H1 (cell line): ENCODE results near the gene NAA38. TPM values are rescaled to one million over a fixed set of nuclear protein-coding genes. Genes with fewer than 3 reads are reported as not detected.

Source experiments
- CTCF ChIA-PET: fragments of 300-600 bp; sonication (Branson Sonifier 250); formaldehyde crosslinking; loops from one replicate; lab custom pipeline; 2021; ENCODE audit not compliant: partially characterized antibody; lab: Charles Lee
- POLR2A ChIA-PET: fragments of 300-600 bp; sonication (Branson Sonifier 250); formaldehyde crosslinking; loops from one replicate; lab custom pipeline; 2021; ENCODE audit warnings: inconsistent platforms; ENCODE audit not compliant: partially characterized antibody; lab: Charles Lee
- DNase-seq, 2 experiments: peaks; one replicate each; pipeline versions ENCODE4 v3.0.0 to v3.0.0-alpha.2; 2010 to 2022; ENCODE audit warnings: low spot score in 2 of 2, low read depth in 1 of 2, mixed read lengths in 1 of 2
- FAIRE-seq: peaks from 2 replicates; lab custom pipeline; 2011; peaks lifted over from hg19 to GRCh38; lab: Jason Lieb, UNC
- H2AFZ ChIP-seq: 2 replicates; pipeline ENCODE4 v1.8.1; 2012; ENCODE audit warnings: low read length, inconsistent platforms
- H2AK5ac ChIP-seq: 2 replicates; pipeline ENCODE4 v1.6.1; 2013; ENCODE audit warnings: low read depth, low read length
- H2BK120ac ChIP-seq: replicated peaks from 2 replicates; pipeline ENCODE3; 2013; ENCODE audit warnings: low read depth, low read length, inconsistent platforms
- H2BK12ac ChIP-seq: 2 replicates; pipeline ENCODE4 v1.6.1; 2013; ENCODE audit warnings: low read depth, low read length
- H2BK15ac ChIP-seq: 2 replicates; pipeline ENCODE4 v1.6.1; 2013; ENCODE audit warnings: low read length
- H2BK20ac ChIP-seq: 2 replicates; pipeline ENCODE4 v1.6.1; 2013; ENCODE audit warnings: low read length
- H2BK5ac ChIP-seq: 2 replicates; pipeline ENCODE4 v1.6.1; 2013; ENCODE audit warnings: low read depth, low read length
- H3K14ac ChIP-seq: 2 replicates; pipeline ENCODE4 v1.6.1; 2013; ENCODE audit warnings: inconsistent platforms; ENCODE audit not compliant: insufficient read length
- H3K18ac ChIP-seq: 2 replicates; pipeline ENCODE4 v1.6.1; 2013; ENCODE audit warnings: low read length; ENCODE audit errors: extremely low read depth
- H3K23ac ChIP-seq: 2 replicates; pipeline ENCODE4 v1.6.1; 2013; ENCODE audit warnings: inconsistent platforms; ENCODE audit not compliant: insufficient read length
- H3K23me2 ChIP-seq: 2 replicates; pipeline ENCODE4 v1.6.1; 2013; ENCODE audit warnings: low read depth, low read length
- H3K27ac ChIP-seq: 2 replicates; pipeline ENCODE4 v1.6.1; 2011; ENCODE audit warnings: low read depth, low read length, inconsistent platforms
- H3K27me3 ChIP-seq, 4 experiments: replicated peaks in 1 of 4; 1 replicate in 1 of 4; 2 replicates in 3 of 4; pipeline versions ENCODE4 v1.6.1 to v1.8.1; 2011 to 2013; ENCODE audit warnings: low read length in 3 of 4, mild to moderate bottlenecking in 3 of 4, inconsistent platforms in 2 of 4, mixed read lengths in 2 of 4, moderate library complexity in 1 of 4; ENCODE audit not compliant: control insufficient read depth in 3 of 4, insufficient read depth in 3 of 4; ENCODE audit errors: extremely low read depth in 1 of 4
- H3K36me3 ChIP-seq, 4 experiments: 2 replicates each; pipeline versions ENCODE4 v1.6.1 to v1.8.1; 2011 to 2013; ENCODE audit warnings: mild to moderate bottlenecking in 4 of 4, low read length in 3 of 4, moderate library complexity in 2 of 4, control low read depth in 1 of 4, inconsistent platforms in 1 of 4; ENCODE audit not compliant: insufficient read depth in 4 of 4, control insufficient read depth in 2 of 4
- H3K4ac ChIP-seq: replicated peaks from 2 replicates; pipeline ENCODE3; 2013; ENCODE audit warnings: low read length, low read depth, mixed read lengths, inconsistent platforms; ENCODE audit not compliant: insufficient read length
- H3K4me1 ChIP-seq, 4 experiments: replicated peaks in 1 of 4; 1 replicate in 1 of 4; 2 replicates in 3 of 4; pipeline versions ENCODE4 v1.6.1 to v1.8.1; 2011 to 2013; ENCODE audit warnings: low read length in 3 of 4, inconsistent platforms in 2 of 4, mixed read lengths in 1 of 4; ENCODE audit not compliant: insufficient read depth in 4 of 4, control insufficient read depth in 3 of 4
- H3K4me2 ChIP-seq, 2 experiments: 2 replicates each; pipeline versions ENCODE4 v1.6.1 to v1.8.1; 2011 to 2013; ENCODE audit warnings: low read depth in 2 of 2, low read length in 2 of 2, control low read depth in 1 of 2, inconsistent platforms in 1 of 2, mild to moderate bottlenecking in 1 of 2; ENCODE audit not compliant: insufficient read depth in 1 of 2
- H3K4me3 ChIP-seq, 4 experiments: fragments of 200-600, 300-600 bp in 1 of 4; sonication (generic), shearing (Covaris generic), sonication (Bioruptor Twin) in 1 of 4; 2 replicates each; pipeline versions ENCODE4 v1.5.1 to v1.8.1; 2011 to 2016; ENCODE audit warnings: low read length in 4 of 4, low read depth in 3 of 4, control low read depth in 2 of 4, inconsistent platforms in 2 of 4, mild to moderate bottlenecking in 2 of 4, mixed read lengths in 1 of 4, moderate library complexity in 1 of 4; ENCODE audit not compliant: insufficient read depth in 2 of 4; ENCODE audit errors: extremely low read depth in 1 of 4
- H3K56ac ChIP-seq: replicated peaks from 2 replicates; pipeline ENCODE3; 2013; ENCODE audit warnings: low read depth, mild to moderate bottlenecking, mixed read lengths, low read length, inconsistent platforms; ENCODE audit not compliant: insufficient read length
- H3K79me1 ChIP-seq: 2 replicates; pipeline ENCODE4 v1.6.1; 2013; ENCODE audit warnings: low read depth, low read length, control low read depth
- H3K79me2 ChIP-seq, 2 experiments: 2 replicates each; pipeline versions ENCODE4 v1.6.1 to v1.8.1; 2012 to 2013; ENCODE audit warnings: low read length in 2 of 2, mild to moderate bottlenecking in 2 of 2, inconsistent platforms in 1 of 2; ENCODE audit not compliant: insufficient read depth in 2 of 2, control insufficient read depth in 1 of 2
- H3K9ac ChIP-seq, 4 experiments: replicated peaks in 1 of 4; 1 replicate in 1 of 4; 2 replicates in 3 of 4; pipeline versions ENCODE4 v1.6.1 to v1.8.1; 2011 to 2013; ENCODE audit warnings: low read depth in 3 of 4, low read length in 3 of 4, control low read depth in 2 of 4, mild to moderate bottlenecking in 2 of 4, moderate library complexity in 2 of 4, inconsistent platforms in 1 of 4; ENCODE audit errors: extremely low read depth in 1 of 4
- H3K9me3 ChIP-seq, 2 experiments: 2 replicates each; pipeline versions ENCODE4 v1.6.1 to v1.8.1; 2012 to 2013; ENCODE audit warnings: mild to moderate bottlenecking in 2 of 2, moderate library complexity in 2 of 2, control low read depth in 1 of 2, inconsistent platforms in 1 of 2, low read depth in 1 of 2, low read length in 1 of 2, mixed read lengths in 1 of 2; ENCODE audit not compliant: insufficient read depth in 2 of 2
- H4K20me1 ChIP-seq, 2 experiments: replicated peaks in 1 of 2; 2 replicates each; pipeline versions ENCODE3 to v1.8.1; 2011 to 2013; ENCODE audit warnings: inconsistent platforms in 2 of 2, low read length in 2 of 2, mild to moderate bottlenecking in 1 of 2; ENCODE audit not compliant: insufficient read depth in 2 of 2, control insufficient read depth in 1 of 2
- H4K5ac ChIP-seq: 2 replicates; pipeline ENCODE4 v1.6.1; 2013; ENCODE audit warnings: low read length, low read depth, mixed read lengths, inconsistent platforms; ENCODE audit not compliant: insufficient read length
- H4K8ac ChIP-seq: 2 replicates; pipeline ENCODE4 v1.8.0; 2013; ENCODE audit warnings: mild to moderate bottlenecking, moderate library complexity, low read length, inconsistent platforms; ENCODE audit not compliant: insufficient read depth; ENCODE audit errors: extremely low read depth
- H4K91ac ChIP-seq: replicated peaks from 2 replicates; pipeline ENCODE3; 2013; ENCODE audit warnings: low read length, mixed read lengths, inconsistent platforms; ENCODE audit not compliant: insufficient read length
- BACH1 ChIP-seq: IDR thresholded peaks from 2 replicates; pipeline ENCODE4 v1.6.1; 2012; ENCODE audit warnings: low read length, improper control_type of control experiment
- CBX8 ChIP-seq: fragments of 300-800, 300-1000 bp; sonication (generic); IDR thresholded peaks from 2 replicates; pipeline ENCODE4 v1.7.1; 2016; ENCODE audit warnings: low read depth, low read length, borderline replicate concordance
- EZH2 ChIP-seq: fragments of 200-600 bp; sonication (generic); IDR thresholded peaks from 2 replicates; pipeline ENCODE4 v1.7.1; 2012; ENCODE audit warnings: low read depth, mild to moderate bottlenecking, moderate library complexity, low read length, inconsistent platforms; ENCODE audit not compliant: severe bottlenecking
- FOSL1 ChIP-seq: IDR thresholded peaks from 2 replicates; pipeline ENCODE4 v1.6.1; 2011; ENCODE audit warnings: mild to moderate bottlenecking, low read depth, low read length, moderate library complexity; ENCODE audit not compliant: insufficient read depth
- HDAC2 ChIP-seq, 2 experiments: fragments of 300-600 bp in 1 of 2; sonication (generic) in 1 of 2; IDR thresholded peaks; 2 replicates each; pipeline ENCODE4 v1.6.1; 2011 to 2012; ENCODE audit warnings: low read depth in 2 of 2, low read length in 2 of 2, mild to moderate bottlenecking in 2 of 2, moderate library complexity in 2 of 2, borderline replicate concordance in 1 of 2, inconsistent platforms in 1 of 2
- KDM1A ChIP-seq: fragments of 200-600, 300-600 bp; sonication (generic); IDR thresholded peaks from 2 replicates; pipeline ENCODE4 v1.7.1; 2016; ENCODE audit warnings: mild to moderate bottlenecking, low read length, borderline replicate concordance
- NANOG ChIP-seq: IDR thresholded peaks from 2 replicates; pipeline ENCODE4 v1.6.1; 2011; ENCODE audit warnings: low read length, low read depth, mild to moderate bottlenecking, inconsistent platforms; ENCODE audit not compliant: insufficient read depth, poor library complexity, severe bottlenecking
- RBBP5 ChIP-seq: IDR thresholded peaks from 2 replicates; pipeline ENCODE4 v1.7.1; 2012; ENCODE audit warnings: low read depth, mild to moderate bottlenecking, inconsistent platforms, low read length, moderate library complexity, borderline replicate concordance
- SIX5 ChIP-seq: IDR thresholded peaks from 2 replicates; pipeline ENCODE4 v1.6.1; 2011; ENCODE audit warnings: mild to moderate bottlenecking, low read depth, low read length
- SP2 ChIP-seq: IDR thresholded peaks from 2 replicates; pipeline ENCODE4 v1.6.1; 2012; ENCODE audit warnings: mild to moderate bottlenecking, low read length, inconsistent platforms
- SRF ChIP-seq: IDR thresholded peaks from 2 replicates; pipeline ENCODE4 v1.6.1; 2011; ENCODE audit warnings: mild to moderate bottlenecking, low read depth, low read length, moderate library complexity
- WGBS, 2 experiments: shearing (Covaris generic) in 1 of 2; methylation state at CpG; one replicate each; pipeline versions ENCODE4 v1.1.6 to v1.1.7; 2013 to 2015; ENCODE audit warnings: low lambda C conversion rate in 2 of 2, mixed read lengths in 2 of 2, inconsistent platforms in 1 of 2, low coverage in 1 of 2, missing lambda C conversion rate in 1 of 2; ENCODE audit not compliant: insufficient replicate concordance in 2 of 2, insufficient coverage in 1 of 2, insufficient read length in 1 of 2; ENCODE audit errors: extremely low coverage in 1 of 2, missing lambda C conversion rate in 1 of 2; 5-methylcytosine and 5-hydroxymethylcytosine counted together
- polyA plus RNA-seq, 7 experiments: library from polyadenylated mRNA; depleted of rRNA in 3 of 7; stranded (reverse) in 5 of 7; unstranded in 2 of 7; fragments of >200 nt in 5 of 7; fragments of 200-250 nt in 2 of 7; gene quantifications; 1 replicate in 5 of 7; 2 replicates in 1 of 7; 4 replicates in 1 of 7; pipeline versions ENCODE4 v1.2.1 to v1.2.3, GENCODE V29; 2011 to 2013; ENCODE audit warnings: missing spikeins in 2 of 7, mixed read lengths in 2 of 7
- total RNA-seq: library from RNA; stranded (reverse); fragmentation: NEBNext Ultra II Directional; extraction: Animal tissue kit (Norgen Biotek cat#: 25700); gene quantifications from 2 replicates; pipeline ENCODE4 v1.2.1, GENCODE V29; 2021
- TF ChIP-seq, protein P1 (sequence below): IDR thresholded peaks from 2 replicates; pipeline ENCODE4 v1.6.1; 2012; ENCODE audit warnings: inconsistent platforms

The NAA38 gene
- total and polyA plus RNA-seq, 2 of the 8 experiments (the other 6 are each of a cell fraction or from before 2014, with no cell fraction given) = 30.2 to 109 TPM

DNA sequence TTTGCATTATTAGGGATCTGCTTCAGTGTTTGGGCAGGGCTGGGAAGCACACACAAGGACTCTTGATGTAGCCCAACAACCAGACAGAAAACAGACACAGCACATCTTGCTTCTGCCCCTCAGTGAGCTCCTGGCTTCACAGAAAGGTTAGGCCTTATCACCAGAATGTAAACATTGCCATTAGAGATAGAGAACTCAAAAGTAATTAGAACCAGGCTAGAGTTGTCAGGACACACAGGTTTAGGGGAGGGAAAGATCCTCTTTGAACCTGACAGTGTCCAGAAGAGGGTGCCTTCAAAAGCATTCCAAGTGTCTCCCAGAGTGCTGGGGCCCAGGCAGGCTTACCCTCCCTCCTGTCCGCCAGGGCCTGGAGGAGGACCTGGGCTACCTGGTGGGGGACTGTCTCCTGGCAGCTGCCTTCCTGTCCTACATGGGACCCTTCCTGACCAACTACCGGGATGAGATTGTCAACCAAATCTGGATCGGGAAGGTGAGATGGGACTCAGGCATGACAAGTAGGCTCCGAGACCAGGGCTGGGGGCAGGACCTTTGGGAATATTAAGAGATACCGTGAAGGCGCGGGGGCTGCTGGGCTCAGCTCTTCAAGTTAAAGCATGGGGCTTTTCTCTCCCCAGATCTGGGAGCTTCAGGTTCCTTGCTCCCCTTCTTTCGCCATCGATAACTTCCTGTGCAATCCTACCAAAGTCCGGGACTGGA is 40.3 kb downstream of the NAA38 start:
- H3K9ac ChIP-seq = no peak overlapping the region
- FAIRE-seq = no peak
- H4K20me1 ChIP-seq = no peaks in the 10 kb centered on the region
- no peak overlapping the region for H2BK12ac ChIP-seq
- no peak overlapping the region for H2BK5ac ChIP-seq
- no peak overlapping the region for H2BK15ac ChIP-seq
- no peak overlapping the region for H3K4ac ChIP-seq
- H3K27me3 ChIP-seq = no peaks in the 10 kb centered on the region; a peak in 1 of 7 replicates
- H3K14ac ChIP-seq = no peak overlapping the region
- H3K27ac ChIP-seq = no peak overlapping the region
- H3K23ac ChIP-seq = no peak overlapping the region
- POLR2A ChIA-PET = interaction anchor here (1.3 kb wide), 1 partner anchor 53 kb away, joined by 3 read pairs; no protein-coding TSS in a partner anchor
- H3K4me1 ChIP-seq = no peaks in the 10 kb centered on the region; a peak in 1 of 7 replicates
- no peaks in the 10 kb centered on the region for H3K36me3 ChIP-seq
- no peak overlapping the region for H2BK20ac ChIP-seq
- no peaks in the 10 kb centered on the region for H3K9me3 ChIP-seq
- CTCF ChIA-PET = interaction anchor here (0.7 to 2.2 kb wide), 11 partner anchors 8 to 224 kb away, joined by 3 to 9 read pairs (median 4); no protein-coding TSS in a partner anchor
- H4K8ac ChIP-seq = no peak overlapping the region
- DNase-seq = no peak
- H3K4me3 ChIP-seq = no peak overlapping the region
- H2BK120ac ChIP-seq = no peak overlapping the region
- no peak overlapping the region for H4K5ac ChIP-seq
- no peak overlapping the region for H4K91ac ChIP-seq
- no peaks in the 10 kb centered on the region for H3K23me2 ChIP-seq
- no peak overlapping the region for H2AFZ ChIP-seq
- H3K56ac ChIP-seq = no peak overlapping the region
- H3K4me2 ChIP-seq = no peak overlapping the region
- H2AK5ac ChIP-seq = no peak overlapping the region
- no peaks in the 10 kb centered on the region for H3K79me2 ChIP-seq
- 89% methylated on average over 8 of the region's 10 CpGs; no CpG with 5 or more reads in 1 of the 2 experiments for WGBS, 2 experiments
- H3K79me1 ChIP-seq = no peaks in the 10 kb centered on the region
- H3K18ac ChIP-seq = no peak overlapping the region
- no peak for TF ChIP-seq SRF
- no peak for TF ChIP-seq SIX5
- no peak for TF ChIP-seq SP2
- no peak for TF ChIP-seq EZH2
- no peak for TF ChIP-seq HDAC2 (IDR thresholded peaks at IDR 0.05; ENCODE audit: borderline replicate concordance in 1 of 2, low read depth in 2 of 2, low read length in 2 of 2)
- TF ChIP-seq NANOG = no peak
- TF ChIP-seq, protein P1, sequence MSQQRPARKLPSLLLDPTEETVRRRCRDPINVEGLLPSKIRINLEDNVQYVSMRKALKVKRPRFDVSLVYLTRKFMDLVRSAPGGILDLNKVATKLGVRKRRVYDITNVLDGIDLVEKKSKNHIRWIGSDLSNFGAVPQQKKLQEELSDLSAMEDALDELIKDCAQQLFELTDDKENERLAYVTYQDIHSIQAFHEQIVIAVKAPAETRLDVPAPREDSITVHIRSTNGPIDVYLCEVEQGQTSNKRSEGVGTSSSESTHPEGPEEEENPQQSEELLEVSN = no peak
- no peak for TF ChIP-seq KDM1A
- TF ChIP-seq CBX8 = no peak
- no peak for TF ChIP-seq BACH1
- TF ChIP-seq RBBP5 = no peak
- no peak for TF ChIP-seq FOSL1
